Suprapubic skin (tissue), 3 donors: ENCODE measurements around the gene CCNA2.

Source experiments
- POLR2A ChIP-seq, 2 donors: fragments of 450-650 bp; IDR thresholded peaks; one replicate each; pipeline ENCODE4 v1.6.1; 2017; ENCODE audit warnings: antibody characterized with exemption in 2 of 2, mild to moderate bottlenecking in 2 of 2, moderate library complexity in 2 of 2
- TF ChIP-seq, protein P1 (sequence below), 2 donors: fragments of 200-600 bp in 1 of 2; fragments of 450-650 bp in 1 of 2; sonication (generic) in 1 of 2; IDR thresholded peaks; one replicate each; pipeline ENCODE4 v1.5.1; 2016 to 2019; ENCODE audit warnings: antibody characterized with exemption in 2 of 2, mild to moderate bottlenecking in 1 of 2, moderate library complexity in 1 of 2

- TF ChIP-seq, protein P1, sequence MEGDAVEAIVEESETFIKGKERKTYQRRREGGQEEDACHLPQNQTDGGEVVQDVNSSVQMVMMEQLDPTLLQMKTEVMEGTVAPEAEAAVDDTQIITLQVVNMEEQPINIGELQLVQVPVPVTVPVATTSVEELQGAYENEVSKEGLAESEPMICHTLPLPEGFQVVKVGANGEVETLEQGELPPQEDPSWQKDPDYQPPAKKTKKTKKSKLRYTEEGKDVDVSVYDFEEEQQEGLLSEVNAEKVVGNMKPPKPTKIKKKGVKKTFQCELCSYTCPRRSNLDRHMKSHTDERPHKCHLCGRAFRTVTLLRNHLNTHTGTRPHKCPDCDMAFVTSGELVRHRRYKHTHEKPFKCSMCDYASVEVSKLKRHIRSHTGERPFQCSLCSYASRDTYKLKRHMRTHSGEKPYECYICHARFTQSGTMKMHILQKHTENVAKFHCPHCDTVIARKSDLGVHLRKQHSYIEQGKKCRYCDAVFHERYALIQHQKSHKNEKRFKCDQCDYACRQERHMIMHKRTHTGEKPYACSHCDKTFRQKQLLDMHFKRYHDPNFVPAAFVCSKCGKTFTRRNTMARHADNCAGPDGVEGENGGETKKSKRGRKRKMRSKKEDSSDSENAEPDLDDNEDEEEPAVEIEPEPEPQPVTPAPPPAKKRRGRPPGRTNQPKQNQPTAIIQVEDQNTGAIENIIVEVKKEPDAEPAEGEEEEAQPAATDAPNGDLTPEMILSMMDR (IDR thresholded peaks at IDR 0.05) = no peak
- no peak for TF ChIP-seq POLR2A (IDR thresholded peaks at IDR 0.05)
Measured at GRCh38 chr4:121767166-121767565, 56.5 kb downstream of the CCNA2 start.
